ENCODE results near the gene SND1.
"Not testable (repeated sequence)": the region's sequence is repeated elsewhere in the genome, so short reads cannot be mapped to it uniquely, and the experiment has no call there.

SND1 gene

DNA sequence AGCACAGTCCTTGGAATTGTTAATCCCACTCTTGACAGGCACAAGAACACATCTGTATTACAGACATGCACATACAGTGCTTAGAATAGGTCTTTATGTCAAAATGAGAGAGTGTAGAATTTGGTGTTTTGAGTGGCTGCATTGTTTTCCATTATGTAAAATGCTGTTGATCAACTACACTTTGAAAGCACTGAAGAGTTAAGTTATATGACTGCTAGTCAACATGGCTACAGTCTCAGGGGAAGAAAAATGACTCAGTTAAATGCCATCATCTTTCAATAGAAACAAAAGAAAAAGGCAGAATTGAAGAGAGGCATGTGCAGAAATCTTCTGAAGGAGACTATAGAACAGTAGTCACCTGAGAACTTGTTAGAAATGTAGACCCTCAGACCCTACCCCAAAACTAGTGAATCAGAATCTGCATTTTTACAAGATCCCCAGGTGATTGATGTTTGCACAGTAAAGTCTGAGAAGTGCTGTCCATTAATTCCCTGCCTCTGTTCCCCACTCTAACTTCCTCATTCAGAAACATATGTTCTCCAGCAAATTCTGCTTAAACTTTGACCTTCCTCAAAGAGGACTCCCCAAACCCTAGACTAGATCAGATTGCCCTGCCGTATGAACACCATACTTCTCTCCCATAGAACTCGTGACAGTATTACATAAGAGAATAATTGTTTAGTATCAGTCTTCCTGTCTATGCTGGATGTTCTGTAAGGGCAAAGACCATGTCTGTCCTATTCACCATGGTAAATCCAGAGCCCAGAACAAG is 16.0 kb downstream of the SND1 start:
- Mint-ChIP-seq H3K27ac (peak overlapping the region; percentile 66), H3K27me3 (no peaks in the 10 kb centered on the region), H3K4me3 (no peak overlapping the region), H3K9me3 (no peaks in the 10 kb centered on the region), H3K4me1 (peaks cover 55% of the 10 kb centered on the region), H3K36me3 (peaks cover 57% of the 10 kb centered on the region)
- no peak for ATAC-seq

DNA sequence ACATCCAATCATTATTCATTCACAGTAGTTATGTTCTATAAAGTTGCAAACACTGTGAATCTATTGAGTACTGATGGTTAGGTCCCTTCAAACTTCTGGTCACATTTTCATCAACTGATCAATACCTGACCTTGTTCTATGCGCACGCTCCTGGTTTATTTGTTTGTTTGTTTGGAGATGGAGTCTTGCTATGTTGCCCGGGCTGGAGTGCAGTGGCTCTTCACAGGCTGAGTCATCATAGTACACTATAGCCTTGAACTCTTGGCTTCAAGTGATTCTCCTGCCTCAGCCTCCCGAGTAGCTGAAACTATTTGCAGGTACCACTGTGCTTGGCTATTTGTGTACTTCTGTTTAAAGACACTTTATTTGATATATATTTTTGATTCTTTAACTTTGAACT is 19.3 kb downstream of the SND1 start:
- peaks cover 62% of the 10 kb centered on the region for H3K36me3 Mint-ChIP-seq
- no peaks in the 10 kb centered on the region for H3K27me3 Mint-ChIP-seq
- H3K4me1 Mint-ChIP-seq, result peaks cover 41% of the 10 kb centered on the region
- no peak overlapping the region for H3K27ac Mint-ChIP-seq
- H3K4me3 Mint-ChIP-seq, result no peak overlapping the region
- no peaks in the 10 kb centered on the region for H3K9me3 Mint-ChIP-seq
- ATAC-seq, result no peak

DNA sequence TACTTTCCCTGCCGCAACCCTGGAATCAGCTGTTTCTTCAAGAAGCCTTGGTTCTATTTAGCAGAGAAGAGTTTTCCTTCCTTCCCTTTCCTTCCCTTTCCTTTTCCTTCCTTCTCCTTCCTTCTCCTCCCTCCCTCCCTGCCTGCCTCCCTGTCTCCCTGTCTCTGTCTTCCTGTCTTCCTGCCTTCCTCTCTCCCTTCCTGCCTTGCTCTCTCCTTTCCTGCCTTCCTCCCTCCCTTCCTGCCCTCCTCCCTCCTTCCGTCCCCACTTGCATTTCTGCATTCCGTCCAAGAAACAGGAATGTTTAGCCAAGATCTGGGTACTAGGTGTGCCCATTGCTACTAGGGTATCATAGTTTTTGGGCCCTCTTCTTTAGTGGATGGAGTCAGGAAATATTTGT is 21.9 kb downstream of the SND1 start:
- no peak overlapping the region for H3K27ac Mint-ChIP-seq
- peaks cover 76% of the 10 kb centered on the region for H3K36me3 Mint-ChIP-seq
- no peak overlapping the region for H3K4me3 Mint-ChIP-seq
- peaks cover 24% of the 10 kb centered on the region for H3K4me1 Mint-ChIP-seq
- no peaks in the 10 kb centered on the region for H3K27me3 Mint-ChIP-seq
- no peaks in the 10 kb centered on the region for H3K9me3 Mint-ChIP-seq
- no peak for ATAC-seq

DNA sequence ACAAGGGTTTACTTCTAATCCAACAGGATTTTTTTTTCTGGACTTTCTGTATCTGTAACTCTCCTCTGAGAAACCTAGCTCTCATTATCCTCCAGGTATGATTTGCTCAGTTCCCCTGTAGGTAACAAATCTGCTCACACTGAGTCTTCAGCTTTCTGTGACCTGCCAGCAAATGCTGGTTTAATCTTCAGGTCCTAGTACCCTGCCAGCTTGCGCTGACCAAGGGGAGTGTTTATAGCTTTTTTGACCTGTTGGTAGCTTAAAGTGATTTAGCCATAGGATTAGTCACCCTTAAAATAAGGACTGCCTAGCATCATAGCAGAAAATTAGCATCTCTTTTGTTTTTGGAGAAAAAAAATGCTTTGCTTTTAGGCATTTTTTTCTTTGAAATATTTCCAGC is 22.4 kb downstream of the SND1 start:
- Mint-ChIP-seq H3K4me1 (peaks cover 21% of the 10 kb centered on the region), H3K36me3 (peaks cover 76% of the 10 kb centered on the region), H3K4me3 (no peak overlapping the region), H3K27ac (no peak overlapping the region), H3K27me3 (no peaks in the 10 kb centered on the region), H3K9me3 (peaks cover under 1% of the 10 kb centered on the region)
- ATAC-seq, result no peak

DNA sequence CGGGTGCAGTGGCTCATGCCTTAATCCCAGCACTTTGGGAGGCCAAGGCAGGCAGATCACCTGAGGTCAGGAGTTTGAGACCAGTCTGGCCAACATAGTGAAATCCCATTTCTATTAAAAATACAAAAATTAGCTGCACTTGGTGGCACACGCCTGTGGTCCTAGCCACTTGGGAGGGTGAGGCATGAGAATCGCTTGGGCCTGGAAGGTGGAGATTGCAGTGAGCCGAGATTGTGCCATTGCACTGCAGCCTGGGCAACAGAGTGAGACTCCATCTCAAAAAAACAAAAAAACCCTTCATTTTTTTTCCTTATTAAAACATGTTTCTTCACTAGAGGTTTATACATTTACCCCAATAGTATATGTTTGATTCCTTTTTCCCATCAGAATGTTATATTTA is 22.9 kb downstream of the SND1 start:
- not testable (repeated sequence) for ATAC-seq, H3K27me3 Mint-ChIP-seq, H3K4me3 Mint-ChIP-seq, H3K27ac Mint-ChIP-seq, H3K9me3 Mint-ChIP-seq
- H3K36me3 Mint-ChIP-seq, result peaks cover 76% of the 10 kb centered on the region
- peaks cover 22% of the 10 kb centered on the region for H3K4me1 Mint-ChIP-seq

DNA sequence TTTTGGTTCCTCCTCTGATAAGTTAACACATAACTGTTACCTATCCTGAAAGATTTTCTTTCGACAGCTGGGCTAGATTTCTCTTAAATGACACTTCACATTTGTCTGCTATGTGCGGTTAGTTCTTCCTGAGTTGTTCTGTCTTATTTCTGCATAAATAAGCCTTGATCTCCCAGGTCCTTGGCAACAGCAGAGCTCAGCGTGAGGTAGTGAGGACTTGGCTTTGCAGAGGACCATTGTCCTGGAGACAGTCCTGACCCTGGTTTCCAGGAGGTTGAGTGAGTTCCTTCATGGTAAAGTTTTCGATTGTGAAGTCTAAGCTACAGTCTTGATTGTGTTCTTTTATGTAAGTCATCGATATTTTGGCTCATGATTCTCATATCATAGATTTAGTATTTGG is 23.7 kb downstream of the SND1 start:
- ATAC-seq, result no peak
- H3K36me3 Mint-ChIP-seq, result peaks cover 84% of the 10 kb centered on the region
- H3K4me1 Mint-ChIP-seq, result peaks cover 23% of the 10 kb centered on the region
- H3K27me3 Mint-ChIP-seq, result no peaks in the 10 kb centered on the region
- peaks cover 7% of the 10 kb centered on the region for H3K9me3 Mint-ChIP-seq
- H3K27ac Mint-ChIP-seq, result no peak overlapping the region
- no peak overlapping the region for H3K4me3 Mint-ChIP-seq

DNA sequence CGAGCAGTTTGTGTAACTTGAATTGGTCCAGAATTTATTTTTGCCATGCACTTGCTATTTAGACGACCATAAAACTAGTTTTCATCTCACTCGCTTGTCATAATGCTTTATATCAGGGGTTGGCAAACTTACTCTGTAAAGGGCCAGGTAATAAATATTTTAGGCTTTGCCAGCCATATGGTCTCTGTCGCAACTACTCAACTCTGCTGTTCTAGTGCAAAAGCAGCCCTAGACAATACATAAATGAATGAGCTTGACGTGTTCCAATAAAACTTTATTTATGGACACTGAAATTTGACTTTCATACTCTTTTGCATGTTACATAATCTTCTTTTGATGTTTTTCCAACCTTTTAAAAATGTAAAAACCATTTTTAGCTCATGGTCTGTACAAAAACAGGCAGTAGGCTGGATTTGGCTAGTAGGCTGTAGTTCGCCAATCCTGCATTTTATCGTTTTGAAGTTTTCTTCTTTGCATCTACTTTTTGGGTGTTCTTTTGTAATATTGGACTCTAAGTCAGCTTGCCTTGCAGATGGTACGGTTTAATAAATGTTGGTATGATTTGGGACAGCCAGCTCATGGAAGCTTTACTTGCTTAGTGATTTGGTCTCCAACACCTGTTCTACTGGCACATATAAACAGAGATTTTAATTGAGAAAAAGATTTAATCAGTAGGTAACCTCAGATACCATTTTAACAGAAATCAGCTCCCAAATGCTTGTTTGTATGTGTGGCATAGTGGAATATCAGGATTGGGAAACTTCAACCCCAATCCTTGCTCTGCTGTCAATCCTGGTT is 25.6 kb downstream of the SND1 start:
- peaks cover 26% of the 10 kb centered on the region for H3K4me1 Mint-ChIP-seq

DNA sequence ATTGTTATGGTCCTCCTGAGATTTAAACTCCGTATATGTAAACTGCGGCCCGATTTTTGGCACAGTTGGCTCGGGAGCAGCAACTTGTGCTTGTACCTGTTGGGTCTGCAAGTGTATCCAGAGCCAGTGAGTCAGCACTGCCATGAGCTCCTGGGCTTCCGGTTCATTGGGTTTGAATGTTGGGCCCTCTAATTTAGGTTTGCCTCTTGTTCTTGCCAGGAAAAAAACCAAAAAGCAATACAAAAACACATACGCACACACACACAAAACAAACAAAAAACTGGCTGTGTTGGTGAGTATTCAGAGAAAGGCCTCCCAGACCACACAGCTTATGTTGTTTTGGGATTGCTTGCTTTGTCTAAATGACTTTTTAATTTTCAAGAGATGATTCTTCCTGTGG is 26.3 kb downstream of the SND1 start:
- no peak for ATAC-seq
- Mint-ChIP-seq H3K4me3 (no peak overlapping the region), H3K27me3 (no peaks in the 10 kb centered on the region), H3K27ac (no peak overlapping the region), H3K9me3 (peaks cover 7% of the 10 kb centered on the region), H3K4me1 (peaks cover 33% of the 10 kb centered on the region), H3K36me3 (peaks cover 71% of the 10 kb centered on the region)

More for the DNA sequence above, 25.6 kb downstream of the SND1 start:
- H3K27ac Mint-ChIP-seq, result no peak overlapping the region
- peaks cover 7% of the 10 kb centered on the region for H3K9me3 Mint-ChIP-seq
- no peak overlapping the region for H3K4me3 Mint-ChIP-seq
- peaks cover 73% of the 10 kb centered on the region for H3K36me3 Mint-ChIP-seq
- no peaks in the 10 kb centered on the region for H3K27me3 Mint-ChIP-seq
- ATAC-seq, result no peak

DNA sequence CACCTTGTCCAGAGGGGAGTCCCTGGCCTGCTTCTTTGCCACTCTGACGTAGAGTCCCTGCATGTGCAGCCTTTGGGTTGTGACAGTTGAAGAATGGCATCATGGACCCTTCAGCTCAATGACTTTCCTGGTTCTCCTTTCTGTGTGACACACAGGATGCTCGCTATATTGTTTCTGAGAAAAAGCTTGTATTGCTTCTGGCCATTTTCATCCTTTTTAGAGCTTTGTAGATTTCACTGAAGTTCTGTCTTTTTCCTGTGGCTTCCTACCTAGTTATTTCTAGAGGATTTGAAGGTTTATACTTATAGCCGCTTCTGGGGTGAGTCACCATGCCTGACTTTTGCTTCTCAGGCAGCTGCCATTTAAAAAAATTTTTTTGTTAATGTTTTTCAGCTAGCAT is 27.0 kb downstream of the SND1 start:
- H3K27ac Mint-ChIP-seq, result no peak overlapping the region
- peaks cover 35% of the 10 kb centered on the region for H3K4me1 Mint-ChIP-seq
- peaks cover 7% of the 10 kb centered on the region for H3K9me3 Mint-ChIP-seq
- ATAC-seq, result peak; percentile 79
- H3K36me3 Mint-ChIP-seq, result peaks cover 66% of the 10 kb centered on the region
- no peaks in the 10 kb centered on the region for H3K27me3 Mint-ChIP-seq
- H3K4me3 Mint-ChIP-seq, result no peak overlapping the region

DNA sequence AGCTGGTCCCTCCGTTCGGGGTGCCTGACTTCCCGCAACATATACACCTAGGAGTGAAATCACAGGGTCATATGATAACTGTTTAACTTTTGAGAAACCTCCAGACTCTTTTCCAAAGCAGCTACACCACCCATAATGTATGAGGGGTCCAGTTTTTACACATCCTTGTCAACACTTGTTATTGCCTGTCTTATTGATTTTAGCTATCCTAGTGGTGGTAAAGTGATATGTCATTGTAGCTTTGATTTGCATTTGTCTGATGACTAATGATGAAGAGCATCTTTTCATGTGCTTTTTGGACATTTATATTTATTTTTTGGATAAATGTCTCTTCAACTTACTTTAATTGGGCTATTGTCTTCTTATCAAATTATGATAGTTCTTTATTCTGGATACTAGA is 29.0 kb downstream of the SND1 start:
- H3K27me3 Mint-ChIP-seq, result no peaks in the 10 kb centered on the region
- H3K27ac Mint-ChIP-seq, result no peak overlapping the region
- ATAC-seq, result no peak
- H3K9me3 Mint-ChIP-seq, result peaks cover 7% of the 10 kb centered on the region
- peaks cover 53% of the 10 kb centered on the region for H3K4me1 Mint-ChIP-seq
- peaks cover 52% of the 10 kb centered on the region for H3K36me3 Mint-ChIP-seq
- no peak overlapping the region for H3K4me3 Mint-ChIP-seq

DNA sequence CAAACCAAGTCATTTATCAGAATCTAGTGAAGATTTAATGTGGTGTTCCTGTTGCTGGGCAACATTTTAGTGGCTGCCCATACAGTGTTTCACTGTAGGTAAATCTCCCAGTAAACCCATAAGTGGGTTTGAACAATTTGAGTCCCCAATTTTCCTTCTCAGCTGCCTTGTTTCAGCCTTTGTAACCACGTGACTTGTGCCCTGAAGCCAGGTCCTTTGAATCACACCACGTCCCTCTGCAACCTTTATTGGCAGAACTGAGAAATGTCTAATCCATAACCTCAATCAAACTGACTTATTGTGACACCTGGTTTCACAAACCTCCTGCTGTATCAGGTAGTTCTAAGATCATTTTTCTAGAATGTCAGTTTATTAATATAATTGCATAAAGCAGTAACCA is 30.1 kb downstream of the SND1 start:
- Mint-ChIP-seq H3K27me3 (no peaks in the 10 kb centered on the region), H3K27ac (no peak overlapping the region), H3K36me3 (peaks cover 47% of the 10 kb centered on the region), H3K4me1 (peaks cover 59% of the 10 kb centered on the region), H3K9me3 (peaks cover 7% of the 10 kb centered on the region), H3K4me3 (no peak overlapping the region)
- ATAC-seq, result no peak

DNA sequence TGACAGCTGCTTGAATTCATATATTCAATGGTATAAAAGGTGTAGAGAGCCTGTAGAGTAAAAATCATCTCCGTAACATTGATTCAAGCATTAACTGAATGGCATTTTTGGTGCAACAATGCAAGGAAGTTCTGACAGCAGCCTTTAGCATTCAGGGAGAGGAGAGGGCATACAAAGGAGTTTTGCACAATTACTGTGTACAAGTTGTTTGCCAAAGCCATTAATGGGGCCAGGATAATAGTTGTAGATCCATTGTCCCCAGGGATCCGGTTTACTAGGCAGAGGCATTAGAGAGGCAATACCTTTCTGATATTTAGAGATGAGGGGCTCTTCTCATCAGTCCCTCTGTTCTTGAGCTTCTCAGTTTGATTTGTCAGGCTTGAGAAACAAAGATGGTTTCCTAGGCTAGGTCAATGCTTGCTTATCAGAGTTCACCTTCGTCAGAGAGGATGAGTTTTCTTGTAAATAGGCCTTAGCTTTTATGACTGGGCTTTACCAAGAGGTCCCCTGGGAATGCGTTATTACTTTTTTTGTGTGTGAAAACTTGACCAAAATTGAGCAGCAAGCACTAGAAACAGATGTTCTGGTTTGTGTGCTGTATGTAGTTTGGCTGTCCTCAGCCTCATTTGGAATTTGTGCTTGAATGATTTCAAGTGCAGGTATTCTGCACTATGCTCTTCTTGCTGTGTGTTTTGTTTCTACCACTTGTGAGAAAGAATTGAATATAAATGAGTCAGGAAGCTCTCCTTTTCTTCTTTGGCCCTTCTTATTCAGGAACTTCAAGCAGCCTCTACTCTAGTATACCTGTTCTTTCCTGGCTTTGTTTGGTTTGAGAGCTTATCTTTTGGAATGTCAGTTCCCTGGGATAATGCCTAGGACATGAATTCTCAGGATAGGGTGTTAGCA is 32.0 kb downstream of the SND1 start:
- Mint-ChIP-seq H3K4me1 (peaks cover 49% of the 10 kb centered on the region), H3K36me3 (peaks cover 41% of the 10 kb centered on the region), H3K27me3 (no peaks in the 10 kb centered on the region), H3K27ac (no peak overlapping the region), H3K9me3 (peaks cover 7% of the 10 kb centered on the region), H3K4me3 (no peak overlapping the region)
- ATAC-seq, result peak; percentile 73

DNA sequence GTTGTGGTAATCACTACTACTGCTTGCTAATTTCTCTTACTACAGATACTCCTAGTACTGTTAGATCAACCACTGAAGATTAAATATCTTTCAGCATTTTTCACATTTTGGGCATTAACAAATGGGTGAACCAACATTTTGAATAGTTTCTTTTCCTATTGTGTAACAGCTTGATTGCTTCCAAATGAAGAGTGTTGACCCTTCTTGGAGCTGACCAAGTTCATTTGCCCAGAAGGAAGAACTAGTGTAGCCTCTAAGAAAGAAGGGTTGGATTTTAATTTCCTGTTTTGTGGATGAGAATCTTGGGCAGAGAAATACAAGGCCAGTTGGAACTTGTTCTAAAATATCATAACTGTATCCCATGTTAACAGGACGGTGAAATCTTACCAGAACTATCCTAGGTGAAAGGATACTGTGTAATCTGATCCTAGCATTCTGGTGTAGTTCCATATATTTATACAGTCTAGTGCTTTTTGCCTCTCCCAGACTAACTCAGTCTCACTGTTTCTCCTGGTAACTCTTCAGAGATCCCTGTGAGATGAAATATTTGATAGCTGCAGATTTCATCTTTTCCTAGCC is 37.3 kb downstream of the SND1 start:
- peaks cover 55% of the 10 kb centered on the region for H3K4me1 Mint-ChIP-seq

DNA sequence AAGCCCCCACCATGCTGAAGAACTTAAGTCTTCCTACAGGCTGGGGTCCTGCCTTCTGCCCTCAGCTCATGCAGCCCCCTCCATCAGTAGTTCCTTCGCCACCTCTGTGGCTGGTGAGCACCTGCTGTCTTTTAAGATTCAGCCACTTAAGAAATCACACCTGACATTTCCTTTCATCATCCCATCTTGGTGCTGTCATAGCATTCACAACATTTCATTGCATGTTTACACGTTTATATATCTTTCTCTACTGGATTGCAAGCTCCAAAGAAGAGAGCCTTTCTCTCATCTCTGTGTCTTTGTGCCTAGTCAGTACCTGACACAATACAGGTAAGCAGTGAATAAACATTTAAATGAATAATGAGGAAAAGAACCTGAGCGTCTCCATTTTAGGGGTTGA is 38.3 kb downstream of the SND1 start:
- Mint-ChIP-seq H3K4me3 (no peak overlapping the region), H3K4me1 (peaks cover 48% of the 10 kb centered on the region), H3K36me3 (peaks cover 70% of the 10 kb centered on the region), H3K27me3 (no peaks in the 10 kb centered on the region), H3K9me3 (no peaks in the 10 kb centered on the region), H3K27ac (no peak overlapping the region)
- ATAC-seq, result no peak

More for the DNA sequence above, 37.3 kb downstream of the SND1 start:
- no peak for ATAC-seq
- Mint-ChIP-seq H3K27ac (no peak overlapping the region), H3K36me3 (peaks cover 62% of the 10 kb centered on the region), H3K27me3 (no peaks in the 10 kb centered on the region), H3K4me3 (no peak overlapping the region), H3K9me3 (no peaks in the 10 kb centered on the region)

DNA sequence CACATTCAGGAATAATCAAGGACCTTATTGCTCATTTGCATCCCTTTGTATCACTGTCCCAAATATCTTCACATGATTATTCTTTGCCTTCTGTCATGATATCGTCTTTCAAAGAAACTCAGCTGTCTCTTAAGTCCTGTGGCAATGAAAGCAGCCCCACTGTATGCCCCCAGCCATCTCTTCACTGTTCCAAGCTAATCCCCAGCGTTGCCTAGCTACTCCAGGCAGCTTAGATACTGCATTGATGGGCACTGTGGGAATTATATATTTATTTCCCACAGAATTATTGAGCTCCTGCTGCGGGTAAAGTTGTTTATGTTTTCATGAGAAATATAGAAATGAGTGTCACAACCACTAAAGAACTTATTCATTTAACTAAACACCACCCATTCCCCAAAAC is 38.8 kb downstream of the SND1 start:
- Mint-ChIP-seq H3K9me3 (no peaks in the 10 kb centered on the region), H3K27me3 (no peaks in the 10 kb centered on the region), H3K4me3 (no peak overlapping the region), H3K4me1 (peaks cover 48% of the 10 kb centered on the region), H3K36me3 (peaks cover 74% of the 10 kb centered on the region), H3K27ac (no peak overlapping the region)
- no peak for ATAC-seq
